Keratinocyte (primary cell): Measurements from ENCODE around the gene ITIH4.

ENCODE experiments used
- EZH2 ChIP-seq: IDR thresholded peaks from one replicate; pipeline ENCODE4 v1.6.1; 2012; ENCODE audit warnings: inconsistent platforms, mild to moderate bottlenecking, low read length, moderate library complexity
- TF ChIP-seq, protein P1 (sequence below), 3 experiments: IDR thresholded peaks in 1 of 3; conservative IDR thresholded peaks in 1 of 3; optimal IDR thresholded peaks in 1 of 3; 2 replicates in 2 of 3; 3 replicates in 1 of 3; pipeline versions ENCODE3 to v1.5.1; 2011; ENCODE audit warnings: low read length in 3 of 3, mild to moderate bottlenecking in 3 of 3, moderate library complexity in 2 of 3, control low read depth in 1 of 3, inconsistent platforms in 1 of 3; ENCODE audit not compliant: insufficient read depth in 2 of 3; ENCODE audit errors: extremely low read depth in 1 of 3

DNA sequence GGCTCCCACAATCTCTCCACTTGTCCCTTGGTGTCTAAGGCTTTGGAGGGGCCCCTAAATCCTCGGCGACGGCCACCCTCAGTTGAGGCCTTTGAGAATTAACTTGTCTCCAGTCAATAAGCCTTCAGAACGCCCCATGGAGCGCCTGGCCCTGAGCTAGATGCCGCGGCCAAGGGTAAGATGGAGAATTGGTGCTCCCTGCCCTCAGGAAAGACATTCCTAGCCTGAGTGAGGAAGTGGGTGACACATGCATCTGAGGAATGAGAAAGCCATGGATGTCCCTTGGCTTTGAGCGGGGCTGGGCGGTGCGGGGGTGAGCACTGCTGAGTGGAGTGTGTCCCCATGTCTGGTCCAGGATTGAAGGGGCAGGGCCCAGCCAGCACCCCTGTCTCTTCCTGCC, 13.3 kb downstream of the ITIH4 start:
- TF ChIP-seq, protein P1, sequence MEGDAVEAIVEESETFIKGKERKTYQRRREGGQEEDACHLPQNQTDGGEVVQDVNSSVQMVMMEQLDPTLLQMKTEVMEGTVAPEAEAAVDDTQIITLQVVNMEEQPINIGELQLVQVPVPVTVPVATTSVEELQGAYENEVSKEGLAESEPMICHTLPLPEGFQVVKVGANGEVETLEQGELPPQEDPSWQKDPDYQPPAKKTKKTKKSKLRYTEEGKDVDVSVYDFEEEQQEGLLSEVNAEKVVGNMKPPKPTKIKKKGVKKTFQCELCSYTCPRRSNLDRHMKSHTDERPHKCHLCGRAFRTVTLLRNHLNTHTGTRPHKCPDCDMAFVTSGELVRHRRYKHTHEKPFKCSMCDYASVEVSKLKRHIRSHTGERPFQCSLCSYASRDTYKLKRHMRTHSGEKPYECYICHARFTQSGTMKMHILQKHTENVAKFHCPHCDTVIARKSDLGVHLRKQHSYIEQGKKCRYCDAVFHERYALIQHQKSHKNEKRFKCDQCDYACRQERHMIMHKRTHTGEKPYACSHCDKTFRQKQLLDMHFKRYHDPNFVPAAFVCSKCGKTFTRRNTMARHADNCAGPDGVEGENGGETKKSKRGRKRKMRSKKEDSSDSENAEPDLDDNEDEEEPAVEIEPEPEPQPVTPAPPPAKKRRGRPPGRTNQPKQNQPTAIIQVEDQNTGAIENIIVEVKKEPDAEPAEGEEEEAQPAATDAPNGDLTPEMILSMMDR (optimal IDR thresholded peaks at IDR 0.05 in 1 of 3, IDR thresholded peaks at IDR 0.05 in 1 of 3, conservative IDR thresholded peaks at IDR 0.05 in 1 of 3; ENCODE audit: extremely low read depth in 1 of 3, insufficient read depth in 2 of 3, low read length in 3 of 3): no peak
- no peak for TF ChIP-seq EZH2
